Stimulated activated naive CD8-positive, alpha-beta T cell treated with anti-CD3 and anti-CD28 coated beads, Interleukin-15, Interleukin-2, amounts not matched to agents 100 ng/mL and 50 ng/mL, for 24 hours (primary cell): Measurements from ENCODE around the gene ABR.

Experiments
- H3K27ac Mint-ChIP-seq: one replicate; pipeline ENCODE4 v1.8.0; 2021; ENCODE audit warnings: mild to moderate bottlenecking, mixed read lengths
- H3K27me3 Mint-ChIP-seq: one replicate; pipeline ENCODE4 v1.8.0; 2021; ENCODE audit warnings: mixed read lengths
- H3K36me3 Mint-ChIP-seq: one replicate; pipeline ENCODE4 v1.8.0; 2021; ENCODE audit warnings: low read depth, mixed read lengths
- H3K4me1 Mint-ChIP-seq: one replicate; pipeline ENCODE4 v1.8.0; 2021; ENCODE audit warnings: low read depth, mixed read lengths
- H3K4me3 Mint-ChIP-seq: one replicate; pipeline ENCODE4 v1.8.0; 2021; ENCODE audit warnings: mild to moderate bottlenecking, mixed read lengths
- H3K9me3 Mint-ChIP-seq: one replicate; pipeline ENCODE4 v1.8.0; 2021; ENCODE audit warnings: mixed read lengths

ABR gene

GRCh38 chr17:1031711-1032110 lies 148.1 kb downstream of the ABR start:
- Mint-ChIP-seq H3K4me1 (no peaks in the 10 kb centered on the region), H3K4me3 (no peak overlapping the region), H3K36me3 (no peaks in the 10 kb centered on the region), H3K9me3 (no peaks in the 10 kb centered on the region), H3K27ac (no peak overlapping the region), H3K27me3 (no peaks in the 10 kb centered on the region)

GRCh38 chr17:1030684-1031532 lies 148.9 kb downstream of the ABR start:
- Mint-ChIP-seq H3K9me3 (no peaks in the 10 kb centered on the region), H3K27me3 (no peaks in the 10 kb centered on the region), H3K36me3 (no peaks in the 10 kb centered on the region), H3K27ac (no peak overlapping the region), H3K4me3 (no peak overlapping the region), H3K4me1 (no peaks in the 10 kb centered on the region)

GRCh38 chr17:1029922-1030644 lies 149.7 kb downstream of the ABR start:
- no peaks in the 10 kb centered on the region for H3K9me3 Mint-ChIP-seq
- H3K36me3 Mint-ChIP-seq = peaks cover 5% of the 10 kb centered on the region
- H3K4me1 Mint-ChIP-seq = no peaks in the 10 kb centered on the region
- no peak overlapping the region for H3K27ac Mint-ChIP-seq
- no peak overlapping the region for H3K4me3 Mint-ChIP-seq
- H3K27me3 Mint-ChIP-seq = no peaks in the 10 kb centered on the region

- Mint-ChIP-seq H3K27ac (no peak overlapping the region), H3K4me3 (no peak overlapping the region), H3K9me3 (no peaks in the 10 kb centered on the region), H3K27me3 (no peaks in the 10 kb centered on the region), H3K36me3 (peaks cover 5% of the 10 kb centered on the region), H3K4me1 (no peaks in the 10 kb centered on the region)
Observed at GRCh38 chr17:1029196-1029921, 150.4 kb downstream of the ABR start.

GRCh38 chr17:1027044-1027443 lies 152.7 kb downstream of the ABR start:
- H3K9me3 Mint-ChIP-seq = no peaks in the 10 kb centered on the region
- H3K27ac Mint-ChIP-seq = no peak overlapping the region
- no peak overlapping the region for H3K4me3 Mint-ChIP-seq
- H3K27me3 Mint-ChIP-seq = no peaks in the 10 kb centered on the region
- H3K4me1 Mint-ChIP-seq = no peaks in the 10 kb centered on the region
- peaks cover 5% of the 10 kb centered on the region for H3K36me3 Mint-ChIP-seq

- no peak overlapping the region for H3K27ac Mint-ChIP-seq
- H3K9me3 Mint-ChIP-seq = no peaks in the 10 kb centered on the region
- H3K4me1 Mint-ChIP-seq = no peaks in the 10 kb centered on the region
- peaks cover 5% of the 10 kb centered on the region for H3K36me3 Mint-ChIP-seq
- H3K4me3 Mint-ChIP-seq = no peak overlapping the region
- H3K27me3 Mint-ChIP-seq = no peaks in the 10 kb centered on the region
Observed at GRCh38 chr17:1026599-1026975, 153.2 kb downstream of the ABR start.

GRCh38 chr17:1025733-1026598 lies 153.8 kb downstream of the ABR start:
- no peak overlapping the region for H3K27ac Mint-ChIP-seq
- H3K9me3 Mint-ChIP-seq = no peaks in the 10 kb centered on the region
- no peaks in the 10 kb centered on the region for H3K27me3 Mint-ChIP-seq
- no peak overlapping the region for H3K4me3 Mint-ChIP-seq
- H3K36me3 Mint-ChIP-seq = peaks cover 5% of the 10 kb centered on the region
- H3K4me1 Mint-ChIP-seq = no peaks in the 10 kb centered on the region

- Mint-ChIP-seq H3K4me1 (no peaks in the 10 kb centered on the region), H3K27me3 (no peaks in the 10 kb centered on the region), H3K27ac (no peak overlapping the region), H3K36me3 (peaks cover 5% of the 10 kb centered on the region), H3K9me3 (no peaks in the 10 kb centered on the region), H3K4me3 (no peak overlapping the region)
Observed at GRCh38 chr17:1024076-1024475, 155.7 kb downstream of the ABR start.

GRCh38 chr17:1022278-1023024 lies 157.3 kb downstream of the ABR start:
- H3K4me3 Mint-ChIP-seq = no peak overlapping the region
- no peak overlapping the region for H3K27ac Mint-ChIP-seq
- no peaks in the 10 kb centered on the region for H3K9me3 Mint-ChIP-seq
- H3K4me1 Mint-ChIP-seq = no peaks in the 10 kb centered on the region
- H3K36me3 Mint-ChIP-seq = peaks cover 5% of the 10 kb centered on the region
- no peaks in the 10 kb centered on the region for H3K27me3 Mint-ChIP-seq

GRCh38 chr17:1021147-1021546 lies 158.6 kb downstream of the ABR start:
- Mint-ChIP-seq H3K4me3 (no peak overlapping the region), H3K9me3 (no peaks in the 10 kb centered on the region), H3K27me3 (no peaks in the 10 kb centered on the region), H3K4me1 (no peaks in the 10 kb centered on the region), H3K27ac (no peak overlapping the region), H3K36me3 (peaks cover 5% of the 10 kb centered on the region)

GRCh38 chr17:1019451-1019850 lies 160.3 kb downstream of the ABR start:
- Mint-ChIP-seq H3K27me3 (no peaks in the 10 kb centered on the region), H3K9me3 (no peaks in the 10 kb centered on the region), H3K27ac (no peak overlapping the region), H3K4me3 (no peak overlapping the region), H3K4me1 (no peaks in the 10 kb centered on the region), H3K36me3 (no peaks in the 10 kb centered on the region)

GRCh38 chr17:1018547-1018946 lies 161.2 kb downstream of the ABR start:
- H3K27ac Mint-ChIP-seq = no peak overlapping the region
- no peaks in the 10 kb centered on the region for H3K4me1 Mint-ChIP-seq
- no peaks in the 10 kb centered on the region for H3K36me3 Mint-ChIP-seq
- no peaks in the 10 kb centered on the region for H3K9me3 Mint-ChIP-seq
- H3K27me3 Mint-ChIP-seq = no peaks in the 10 kb centered on the region
- no peak overlapping the region for H3K4me3 Mint-ChIP-seq

GRCh38 chr17:1013729-1014090 lies 166.1 kb downstream of the ABR start:
- H3K4me1 Mint-ChIP-seq = no peaks in the 10 kb centered on the region
- no peaks in the 10 kb centered on the region for H3K27me3 Mint-ChIP-seq
- H3K4me3 Mint-ChIP-seq = no peak overlapping the region
- no peaks in the 10 kb centered on the region for H3K9me3 Mint-ChIP-seq
- H3K27ac Mint-ChIP-seq = no peak overlapping the region
- no peaks in the 10 kb centered on the region for H3K36me3 Mint-ChIP-seq
